Keratinocyte (primary cell): ENCODE data around the gene PLEKHD1. TPM values are rescaled to one million over a fixed set of nuclear protein-coding genes. Genes with fewer than 3 reads are reported as not detected.
A peak's percentile ranks its signal among the peaks of the same experiment; 100 is the strongest.

ENCODE experiments used
- DNase-seq: peaks from one replicate; pipeline ENCODE4 v3.0.0-alpha.2; 2011; ENCODE audit warnings: low read depth, missing footprints, low spot score
- FAIRE-seq: peaks from 2 replicates; lab custom pipeline; 2011; peaks lifted over from hg19 to GRCh38; lab: Jason Lieb, UNC
- H2AFZ ChIP-seq: 2 replicates; pipeline ENCODE4 v1.6.0; 2012; ENCODE audit warnings: low read length, control low read depth, inconsistent platforms; ENCODE audit not compliant: control insufficient read depth
- H3K27ac ChIP-seq: 2 replicates; pipeline ENCODE4 v1.5.1; 2011; ENCODE audit warnings: low read length; ENCODE audit not compliant: control insufficient read depth, insufficient read depth
- H3K27me3 ChIP-seq: 3 replicates; pipeline ENCODE4 v1.6.0; 2011; ENCODE audit warnings: low read length; ENCODE audit not compliant: control insufficient read depth, insufficient read depth; ENCODE audit errors: extremely low read depth
- H3K36me3 ChIP-seq, 2 experiments: 2 replicates in 1 of 2; 3 replicates in 1 of 2; pipeline ENCODE4 v1.5.1; 2011; ENCODE audit warnings: low read length in 2 of 2, mild to moderate bottlenecking in 1 of 2; ENCODE audit not compliant: control insufficient read depth in 2 of 2, insufficient read depth in 2 of 2; ENCODE audit errors: extremely low read depth in 1 of 2
- H3K4me1 ChIP-seq: 3 replicates; pipeline ENCODE4 v1.5.1; 2011; ENCODE audit warnings: low read length; ENCODE audit not compliant: control insufficient read depth, insufficient read depth; ENCODE audit errors: extremely low read depth
- H3K4me2 ChIP-seq: 3 replicates; pipeline ENCODE4 v1.6.0; 2011; ENCODE audit warnings: low read depth, low read length; ENCODE audit not compliant: control insufficient read depth, insufficient read depth; ENCODE audit errors: extremely low read depth
- H3K4me3 ChIP-seq, 3 experiments: fragments of 200-600 bp in 1 of 3; sonication (generic) in 1 of 3; 2 replicates in 2 of 3; 3 replicates in 1 of 3; pipeline ENCODE4 v1.5.1; 2011 to 2016; ENCODE audit warnings: low read length in 3 of 3, mild to moderate bottlenecking in 3 of 3, control low read depth in 2 of 3, inconsistent platforms in 1 of 3, low read depth in 1 of 3, mixed read lengths in 1 of 3, mixed run types in 1 of 3, moderate library complexity in 1 of 3; ENCODE audit not compliant: control insufficient read depth in 2 of 3, insufficient read depth in 2 of 3; ENCODE audit errors: extremely low read depth in 1 of 3
- H3K79me2 ChIP-seq: 2 replicates; pipeline ENCODE4 v1.6.0; 2012; ENCODE audit warnings: low read length; ENCODE audit not compliant: control insufficient read depth, insufficient read depth
- H3K9ac ChIP-seq: 3 replicates; pipeline ENCODE4 v1.6.0; 2011; ENCODE audit warnings: low read length; ENCODE audit not compliant: control insufficient read depth, insufficient read depth; ENCODE audit errors: extremely low read depth
- H3K9me1 ChIP-seq: 3 replicates; pipeline ENCODE4 v1.6.0; 2011; ENCODE audit warnings: low read length; ENCODE audit not compliant: control insufficient read depth, insufficient read depth; ENCODE audit errors: extremely low read depth
- H3K9me3 ChIP-seq: 2 replicates; pipeline ENCODE4 v1.5.1; 2012; ENCODE audit warnings: low read depth, low read length; ENCODE audit not compliant: control insufficient read depth
- H4K20me1 ChIP-seq: 3 replicates; pipeline ENCODE4 v1.6.0; 2011; ENCODE audit warnings: low read length; ENCODE audit not compliant: control insufficient read depth, insufficient read depth; ENCODE audit errors: extremely low read depth
- EZH2 ChIP-seq: IDR thresholded peaks from one replicate; pipeline ENCODE4 v1.6.1; 2012; ENCODE audit warnings: inconsistent platforms, mild to moderate bottlenecking, low read length, moderate library complexity
- dilution Hi-C: fragments of 300-500 bp; cut with MboI; formaldehyde crosslinking; loops from one replicate; pipeline ENCODE4 v1.7.0; 2020; ENCODE audit warnings: low sequenced_read_pairs; ENCODE audit not compliant: extremely low pct_ligation_motif_present
- polyA minus RNA-seq, 3 experiments: library from RNA; depleted of rRNA, polyadenylated mRNA; stranded (reverse); fragments of >200 nt; gene quantifications; 1 replicate in 1 of 3; 2 replicates in 1 of 3; 3 replicates in 1 of 3; pipeline ENCODE4 v1.2.3, GENCODE V29; 2011
- polyA plus RNA-seq, 5 experiments: library from polyadenylated mRNA; depleted of rRNA in 3 of 5; stranded (reverse) in 3 of 5; stranded (forward) in 1 of 5; unstranded in 1 of 5; fragments of >200 nt; gene quantifications; 1 replicate in 1 of 5; 2 replicates in 3 of 5; 3 replicates in 1 of 5; pipeline versions ENCODE4 v1.2.1 to v1.2.3, GENCODE V29; 2011 to 2012; ENCODE audit warnings: missing spikeins in 2 of 5, low read depth in 1 of 5, low replicate concordance in 1 of 5
- TF ChIP-seq, protein P1 (sequence below), 3 experiments: IDR thresholded peaks in 1 of 3; conservative IDR thresholded peaks in 1 of 3; optimal IDR thresholded peaks in 1 of 3; 2 replicates in 2 of 3; 3 replicates in 1 of 3; pipeline versions ENCODE3 to v1.5.1; 2011; ENCODE audit warnings: low read length in 3 of 3, mild to moderate bottlenecking in 3 of 3, moderate library complexity in 2 of 3, control low read depth in 1 of 3, inconsistent platforms in 1 of 3; ENCODE audit not compliant: insufficient read depth in 2 of 3; ENCODE audit errors: extremely low read depth in 1 of 3

PLEKHD1 gene
- polyA plus RNA-seq (0.01 TPM in 2 of 3 replicates, not detected in the other), polyA minus RNA-seq (0.06 TPM in 1 of 3 replicates, not detected in the others)
- 0.11 TPM for polyA plus RNA-seq (2011; ENCODE audit: low read depth)
- not detected in 2 replicates for polyA plus RNA-seq (2011; cell fraction: cytosol; rRNA removed)
- polyA plus RNA-seq (2011; cell fraction: nucleus; rRNA removed) = 0.04 and 0.08 TPM in 2 replicates
- 0.11 TPM in 1 of 2 replicates, not detected in the other for polyA plus RNA-seq (2012; ENCODE audit: low replicate concordance)
- polyA minus RNA-seq (2011; cell fraction: cytosol; rRNA and poly(A)+ RNA removed) = not detected
- 0.21 and 0.23 TPM in 2 replicates for polyA minus RNA-seq (2011; cell fraction: nucleus; rRNA and poly(A)+ RNA removed)

DNA sequence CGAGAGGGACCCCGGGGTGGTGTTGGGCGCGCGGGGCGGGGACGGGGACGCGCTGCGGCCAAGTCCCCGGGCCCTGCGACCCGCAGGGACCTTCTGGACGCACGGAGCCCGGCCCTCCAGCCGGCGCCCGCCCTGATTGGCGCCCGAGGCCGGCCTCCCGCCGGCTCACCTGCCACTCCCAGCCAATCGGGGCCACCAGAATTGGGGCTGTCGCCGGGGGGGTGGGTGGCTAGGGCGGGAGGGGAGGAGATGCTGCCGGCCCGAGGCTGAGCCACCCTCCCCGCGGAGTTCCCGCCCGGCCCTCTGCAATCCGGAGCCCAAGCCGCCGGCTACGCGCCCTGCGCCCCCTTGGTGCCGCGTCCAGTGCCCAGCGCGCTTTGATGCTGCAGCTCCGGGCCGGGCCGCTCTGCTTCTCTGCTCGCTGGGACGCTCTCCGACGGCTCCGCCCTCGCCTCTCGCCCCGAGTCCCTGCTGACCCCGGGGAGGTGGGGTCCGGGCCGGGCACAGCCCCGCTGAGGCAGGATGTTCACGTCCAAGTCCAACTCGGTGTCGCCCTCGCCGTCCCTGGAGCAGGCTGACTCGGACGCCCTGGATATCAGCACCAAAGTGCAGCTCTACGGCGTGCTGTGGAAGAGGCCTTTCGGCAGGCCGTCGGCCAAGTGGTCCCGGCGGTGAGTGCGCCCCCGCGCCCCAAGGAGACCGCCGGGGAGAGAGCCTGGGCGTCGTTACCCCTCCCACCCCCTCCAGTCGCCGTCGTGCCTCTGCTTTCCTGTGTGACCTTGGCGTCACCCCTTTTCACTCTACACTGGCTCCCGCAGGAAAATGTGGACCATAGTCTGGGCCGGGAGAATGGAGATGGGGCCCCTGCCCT lies at the start of gene PLEKHD1:
TSS of gene PLEKHD1 (plus strand) at position 285 of the 871 bp plus-strand sequence. CDS start at position 523, 238 bp downstream.
- Histone ChIP-seq H3K79me2 (no peaks in the 10 kb centered on the region), H4K20me1 (peaks cover 2% of the 10 kb centered on the region), H3K4me3 (peak within 1 kb of the TSS in 1 of 3 experiments; percentile 42), H3K27ac (no peak within 1 kb of the TSS), H3K36me3 (no peaks in the 10 kb centered on the region), H3K9ac (no peak within 1 kb of the TSS), H2AFZ (no peak within 1 kb of the TSS), H3K4me2 (peak within 1 kb of the TSS; percentile 56), H3K4me1 (no peaks in the 10 kb centered on the region), H3K9me1 (no peaks in the 10 kb centered on the region), H3K9me3 (no peaks in the 10 kb centered on the region), H3K27me3 (peaks cover 71% of the 10 kb centered on the region)
- DNase-seq (no peak), FAIRE-seq (no peak)
- TF ChIP-seq EZH2 = peak; percentile 55
- TF ChIP-seq, protein P1, sequence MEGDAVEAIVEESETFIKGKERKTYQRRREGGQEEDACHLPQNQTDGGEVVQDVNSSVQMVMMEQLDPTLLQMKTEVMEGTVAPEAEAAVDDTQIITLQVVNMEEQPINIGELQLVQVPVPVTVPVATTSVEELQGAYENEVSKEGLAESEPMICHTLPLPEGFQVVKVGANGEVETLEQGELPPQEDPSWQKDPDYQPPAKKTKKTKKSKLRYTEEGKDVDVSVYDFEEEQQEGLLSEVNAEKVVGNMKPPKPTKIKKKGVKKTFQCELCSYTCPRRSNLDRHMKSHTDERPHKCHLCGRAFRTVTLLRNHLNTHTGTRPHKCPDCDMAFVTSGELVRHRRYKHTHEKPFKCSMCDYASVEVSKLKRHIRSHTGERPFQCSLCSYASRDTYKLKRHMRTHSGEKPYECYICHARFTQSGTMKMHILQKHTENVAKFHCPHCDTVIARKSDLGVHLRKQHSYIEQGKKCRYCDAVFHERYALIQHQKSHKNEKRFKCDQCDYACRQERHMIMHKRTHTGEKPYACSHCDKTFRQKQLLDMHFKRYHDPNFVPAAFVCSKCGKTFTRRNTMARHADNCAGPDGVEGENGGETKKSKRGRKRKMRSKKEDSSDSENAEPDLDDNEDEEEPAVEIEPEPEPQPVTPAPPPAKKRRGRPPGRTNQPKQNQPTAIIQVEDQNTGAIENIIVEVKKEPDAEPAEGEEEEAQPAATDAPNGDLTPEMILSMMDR (optimal IDR thresholded peaks at IDR 0.05 in 1 of 3, IDR thresholded peaks at IDR 0.05 in 1 of 3, conservative IDR thresholded peaks at IDR 0.05 in 1 of 3; ENCODE audit: extremely low read depth in 1 of 3, insufficient read depth in 2 of 3, low read length in 3 of 3) = no peak
- dilution Hi-C loops = no loop called here

GRCh38 chr14:69439521-69440270 lies 44.8 kb upstream of the PLEKHD1 start:
- no peak for FAIRE-seq
- Histone ChIP-seq H3K9me3 (no peaks in the 10 kb centered on the region), H4K20me1 (no peaks in the 10 kb centered on the region), H3K27ac (no peak overlapping the region), H3K79me2 (peaks cover 7% of the 10 kb centered on the region), H3K4me1 (peaks cover 9% of the 10 kb centered on the region), H3K36me3 (peaks cover 3% of the 10 kb centered on the region in 2 experiments), H3K4me2 (no peak overlapping the region), H3K27me3 (no peaks in the 10 kb centered on the region), H3K9me1 (no peaks in the 10 kb centered on the region), H3K4me3 (no peak overlapping the region), H2AFZ (no peak overlapping the region), H3K9ac (no peak overlapping the region)
- TF ChIP-seq EZH2 = no peak
- TF ChIP-seq, protein P1 (optimal IDR thresholded peaks at IDR 0.05 in 1 of 3, IDR thresholded peaks at IDR 0.05 in 1 of 3, conservative IDR thresholded peaks at IDR 0.05 in 1 of 3; ENCODE audit: extremely low read depth in 1 of 3, insufficient read depth in 2 of 3, low read length in 3 of 3) = no peak
- dilution Hi-C loops = no loop called here
- no peak for DNase-seq
